ENCODE data around the gene KCTD18.

The KCTD18 gene

GRCh38 chr2:200447139-200447855 lies 62.6 kb downstream of the KCTD18 start:
- TF ChIP-seq CTCF (IDR thresholded peaks at IDR 0.05) = no peak

- no peak for TF ChIP-seq CTCF (IDR thresholded peaks at IDR 0.05)
Measured at GRCh38 chr2:200446612-200447011, 63.3 kb downstream of the KCTD18 start.

- TF ChIP-seq CTCF (IDR thresholded peaks at IDR 0.05) = no peak
Measured at GRCh38 chr2:200445284-200445683, 64.6 kb downstream of the KCTD18 start.

GRCh38 chr2:200444530-200444929 lies 65.3 kb downstream of the KCTD18 start:
- no peak for TF ChIP-seq CTCF (IDR thresholded peaks at IDR 0.05)

- TF ChIP-seq CTCF (IDR thresholded peaks at IDR 0.05) = no peak
Measured at GRCh38 chr2:200443916-200444315, 66.0 kb downstream of the KCTD18 start.

- no peak for TF ChIP-seq CTCF (IDR thresholded peaks at IDR 0.05)
Measured at GRCh38 chr2:200443376-200443775, 66.5 kb downstream of the KCTD18 start.

- no peak for TF ChIP-seq CTCF (IDR thresholded peaks at IDR 0.05)
Measured at GRCh38 chr2:200442471-200442870, 67.4 kb downstream of the KCTD18 start.

- no peak for TF ChIP-seq CTCF (IDR thresholded peaks at IDR 0.05)
Measured at GRCh38 chr2:200439981-200440380, 69.9 kb downstream of the KCTD18 start.

Measured in LNCAP (cell line).